OCI-LY3 (cell line): ENCODE data around the gene SUCNR1.

Experiments used
- H2AFZ ChIP-seq: fragments of 200-600, 300-600 bp; shearing (Covaris generic); 2 replicates; pipeline ENCODE4 v1.6.0; 2014; ENCODE audit warnings: antibody characterized with exemption, low read depth, low read length
- H3K27ac ChIP-seq: fragments of 200-600, 300-600 bp; sonication (generic); 2 replicates; pipeline ENCODE4 v1.5.1; 2014; ENCODE audit warnings: mild to moderate bottlenecking, low read length, moderate library complexity, mixed read lengths
- H3K27me3 ChIP-seq: fragments of 200-600, 300-600 bp; sonication (generic); 2 replicates; pipeline ENCODE4 v1.6.1; 2014; ENCODE audit warnings: low read depth, low read length, mixed read lengths
- H3K36me3 ChIP-seq: fragments of 200-600, 300-600 bp; sonication (generic); replicated peaks from 2 replicates; pipeline ENCODE3; 2014; ENCODE audit warnings: low read depth, low read length, mixed read lengths
- H3K4me1 ChIP-seq: fragments of 300-600, 200-600 bp; sonication (generic); 2 replicates; pipeline ENCODE4 v1.6.1; 2014; ENCODE audit warnings: low read length, mixed read lengths
- H3K4me2 ChIP-seq: fragments of 200-600, 300-600 bp; sonication (generic); 2 replicates; pipeline ENCODE4 v1.6.1; 2014; ENCODE audit warnings: low read length, mixed read lengths
- H3K4me3 ChIP-seq: fragments of 300-600, 200-600 bp; sonication (generic); 2 replicates; pipeline ENCODE4 v1.5.1; 2014; ENCODE audit warnings: antibody characterized with exemption, mild to moderate bottlenecking, low read length, moderate library complexity
- H3K79me2 ChIP-seq: fragments of 300-600, 200-600 bp; shearing (Covaris generic); 2 replicates; pipeline ENCODE4 v1.6.1; 2014; ENCODE audit warnings: mild to moderate bottlenecking, low read length, mixed read lengths
- H3K9ac ChIP-seq: fragments of 300-600, 200-600 bp; shearing (Covaris generic); 2 replicates; pipeline ENCODE4 v1.6.0; 2014; ENCODE audit warnings: mild to moderate bottlenecking, low read length, moderate library complexity
- H3K9me3 ChIP-seq: fragments of 200-600, 300-600 bp; shearing (Covaris generic); 2 replicates; pipeline ENCODE4 v1.6.1; 2014; ENCODE audit warnings: low read length, mixed read lengths; ENCODE audit not compliant: insufficient read depth
- H4K20me1 ChIP-seq: fragments of 200-600, 300-600 bp; sonication (generic); 2 replicates; pipeline ENCODE4 v1.6.1; 2016; ENCODE audit warnings: low read length, mixed read lengths; ENCODE audit not compliant: insufficient read depth
- CTCF ChIP-seq: fragments of 200-600, 300-600 bp; sonication (generic); IDR thresholded peaks from 2 replicates; pipeline ENCODE4 v1.5.1; 2014; ENCODE audit warnings: antibody characterized with exemption, low read length, low read depth
- EZH2phosphoT487 ChIP-seq: fragments of 200-600 bp; shearing (Covaris generic); IDR thresholded peaks from 2 replicates; pipeline ENCODE4 v1.6.1; 2018; ENCODE audit warnings: antibody characterized with exemption, mixed run types, low read depth

SUCNR1 gene

DNA sequence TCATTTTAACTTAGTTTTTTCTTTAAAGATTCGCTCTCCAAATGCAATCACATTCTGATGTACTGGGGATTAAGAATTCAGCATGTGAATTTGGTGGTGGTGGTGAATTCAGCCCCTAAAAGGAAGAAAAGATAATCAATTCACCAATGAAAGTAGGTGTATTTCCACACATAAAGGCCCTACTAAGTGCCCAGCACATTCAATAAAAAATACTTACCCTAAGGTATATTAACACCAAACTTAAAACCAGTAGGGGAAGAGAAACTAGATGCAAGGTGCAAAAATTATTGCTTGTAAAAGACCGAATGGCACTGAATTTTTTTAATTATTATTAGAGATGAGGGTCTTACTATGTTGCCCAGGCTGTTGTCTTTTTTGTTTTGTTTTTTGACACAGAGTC is 16.8 kb upstream of the SUCNR1 start:
- H3K4me3 ChIP-seq, result no peak overlapping the region
- H3K36me3 ChIP-seq, result no peaks in the 10 kb centered on the region
- no peaks in the 10 kb centered on the region for H3K4me1 ChIP-seq
- H2AFZ ChIP-seq, result no peak overlapping the region
- no peak for TF ChIP-seq CTCF
- no peak for TF ChIP-seq EZH2phosphoT487
- H4K20me1 ChIP-seq, result no peaks in the 10 kb centered on the region
- no peaks in the 10 kb centered on the region for H3K27me3 ChIP-seq
- H3K79me2 ChIP-seq, result no peaks in the 10 kb centered on the region
- H3K4me2 ChIP-seq, result no peak overlapping the region
- no peak overlapping the region for H3K9ac ChIP-seq
- no peaks in the 10 kb centered on the region for H3K9me3 ChIP-seq
- no peak overlapping the region for H3K27ac ChIP-seq

DNA sequence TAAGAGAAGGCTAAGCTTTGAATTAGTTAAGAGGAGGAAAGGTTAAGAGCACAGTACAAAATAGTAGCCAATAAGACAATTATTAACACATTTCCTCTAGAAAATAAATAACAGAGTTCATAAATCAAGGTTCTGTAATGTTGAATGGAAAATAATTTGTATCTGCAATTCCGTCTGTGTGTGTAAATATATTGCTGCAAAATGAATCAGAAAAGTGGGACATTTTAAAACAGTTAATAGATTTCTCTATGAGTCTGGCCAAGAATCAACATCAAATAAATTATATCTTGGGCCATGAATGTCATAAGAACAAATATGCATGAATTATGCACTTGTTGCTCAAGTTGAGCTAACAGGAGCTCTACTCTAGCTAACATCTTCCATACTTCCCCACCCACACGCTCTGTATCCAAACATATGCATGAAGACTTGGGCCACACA is 14.2 kb upstream of the SUCNR1 start:
- Histone ChIP-seq H3K4me1 (no peaks in the 10 kb centered on the region), H3K4me2 (no peak overlapping the region)
- TF ChIP-seq EZH2phosphoT487 (no peak), CTCF (no peak)

DNA sequence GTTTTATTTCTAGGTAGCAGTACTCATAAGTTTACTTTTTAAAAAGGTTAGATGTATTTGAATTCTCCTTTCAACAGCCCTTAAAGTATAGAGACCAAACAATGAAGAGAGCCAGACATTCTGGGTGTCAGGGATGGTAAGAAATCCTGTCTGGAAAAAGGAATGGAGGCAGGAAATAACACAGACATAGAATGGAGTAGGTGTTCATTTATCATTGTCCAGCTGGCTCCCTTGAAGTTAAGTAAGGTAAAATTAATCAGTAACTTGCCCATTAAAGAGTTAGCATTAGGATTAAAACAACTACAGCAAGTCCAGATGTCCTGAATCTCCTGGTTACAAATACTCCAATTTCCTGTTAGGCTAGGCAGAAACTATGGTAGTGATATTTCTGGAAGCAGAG is 13.5 kb upstream of the SUCNR1 start:
- TF ChIP-seq EZH2phosphoT487 (no peak), CTCF (no peak)
- Histone ChIP-seq H3K4me1 (no peaks in the 10 kb centered on the region), H4K20me1 (no peaks in the 10 kb centered on the region), H3K9me3 (no peaks in the 10 kb centered on the region), H3K4me3 (no peak overlapping the region), H2AFZ (no peak overlapping the region), H3K9ac (no peak overlapping the region), H3K36me3 (no peaks in the 10 kb centered on the region), H3K4me2 (no peak overlapping the region), H3K27me3 (no peaks in the 10 kb centered on the region), H3K79me2 (no peaks in the 10 kb centered on the region), H3K27ac (no peak overlapping the region)

More for the DNA sequence above, 14.2 kb upstream of the SUCNR1 start:
- no peak overlapping the region for H2AFZ ChIP-seq
- H3K36me3 ChIP-seq, result no peaks in the 10 kb centered on the region
- no peaks in the 10 kb centered on the region for H4K20me1 ChIP-seq
- no peak overlapping the region for H3K4me3 ChIP-seq
- no peaks in the 10 kb centered on the region for H3K79me2 ChIP-seq
- H3K9ac ChIP-seq, result no peak overlapping the region
- H3K9me3 ChIP-seq, result no peaks in the 10 kb centered on the region
- no peak overlapping the region for H3K27ac ChIP-seq
- H3K27me3 ChIP-seq, result no peaks in the 10 kb centered on the region

- Histone ChIP-seq H3K9ac (no peak overlapping the region), H3K27ac (no peak overlapping the region), H3K79me2 (no peaks in the 10 kb centered on the region), H3K4me1 (no peaks in the 10 kb centered on the region), H3K27me3 (no peaks in the 10 kb centered on the region), H3K9me3 (no peaks in the 10 kb centered on the region), H2AFZ (no peak overlapping the region), H4K20me1 (no peaks in the 10 kb centered on the region), H3K36me3 (no peaks in the 10 kb centered on the region), H3K4me3 (no peak overlapping the region), H3K4me2 (no peak overlapping the region)
- TF ChIP-seq CTCF (no peak), EZH2phosphoT487 (no peak)
Observed at GRCh38 chr3:151863611-151864010, 9.8 kb upstream of the SUCNR1 start.
